OCI-LY1 (cell line): Measurements from ENCODE around the gene DUSP16.

ENCODE experiments used
- EZH2 ChIP-seq: fragments of 200-600 bp; sonication (generic), shearing (Covaris generic); IDR thresholded peaks from 2 replicates; pipeline ENCODE4 v1.8.0; 2017; ENCODE audit warnings: borderline replicate concordance, mixed run types, mild to moderate bottlenecking, antibody characterized with exemption, low read length, moderate library complexity, mixed read lengths
- TF ChIP-seq, protein P1 (sequence below): fragments of 200-600 bp; sonication (generic), shearing (Covaris generic); IDR thresholded peaks from 2 replicates; pipeline ENCODE4 v1.5.1; 2017; ENCODE audit warnings: mild to moderate bottlenecking, antibody characterized with exemption, low read length, moderate library complexity, mixed read lengths

DNA sequence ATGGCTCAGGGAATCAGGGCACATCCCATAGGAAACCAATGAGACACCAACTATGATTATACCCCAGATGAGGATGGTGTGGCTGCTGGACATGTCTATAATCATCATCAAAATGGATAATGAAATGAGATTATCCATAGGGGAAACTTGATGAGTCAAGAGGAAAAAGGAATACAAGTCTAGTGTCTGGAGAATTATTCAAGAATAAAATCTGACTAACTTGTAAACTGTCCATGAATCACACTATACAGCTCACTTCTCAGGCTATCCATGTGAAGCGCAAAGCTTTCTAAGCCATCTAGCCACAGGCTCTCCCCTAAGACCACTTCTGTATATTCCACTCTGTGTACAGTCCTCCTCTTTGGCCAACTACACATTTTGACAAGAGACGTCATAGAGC, 52.5 kb downstream of the DUSP16 start:
- TF ChIP-seq, protein P1, sequence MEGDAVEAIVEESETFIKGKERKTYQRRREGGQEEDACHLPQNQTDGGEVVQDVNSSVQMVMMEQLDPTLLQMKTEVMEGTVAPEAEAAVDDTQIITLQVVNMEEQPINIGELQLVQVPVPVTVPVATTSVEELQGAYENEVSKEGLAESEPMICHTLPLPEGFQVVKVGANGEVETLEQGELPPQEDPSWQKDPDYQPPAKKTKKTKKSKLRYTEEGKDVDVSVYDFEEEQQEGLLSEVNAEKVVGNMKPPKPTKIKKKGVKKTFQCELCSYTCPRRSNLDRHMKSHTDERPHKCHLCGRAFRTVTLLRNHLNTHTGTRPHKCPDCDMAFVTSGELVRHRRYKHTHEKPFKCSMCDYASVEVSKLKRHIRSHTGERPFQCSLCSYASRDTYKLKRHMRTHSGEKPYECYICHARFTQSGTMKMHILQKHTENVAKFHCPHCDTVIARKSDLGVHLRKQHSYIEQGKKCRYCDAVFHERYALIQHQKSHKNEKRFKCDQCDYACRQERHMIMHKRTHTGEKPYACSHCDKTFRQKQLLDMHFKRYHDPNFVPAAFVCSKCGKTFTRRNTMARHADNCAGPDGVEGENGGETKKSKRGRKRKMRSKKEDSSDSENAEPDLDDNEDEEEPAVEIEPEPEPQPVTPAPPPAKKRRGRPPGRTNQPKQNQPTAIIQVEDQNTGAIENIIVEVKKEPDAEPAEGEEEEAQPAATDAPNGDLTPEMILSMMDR = no peak
- no peak for TF ChIP-seq EZH2
